22Rv1 (cell line): Measurements from ENCODE around the gene DNAJB12.
"Not testable (repeated sequence)": the region's sequence is repeated elsewhere in the genome, so short reads cannot be mapped to it uniquely, and the experiment has no call there.

Source experiments
- H3K27ac ChIP-seq: fragments of 450-650 bp; 2 replicates; pipeline ENCODE4 v1.5.1; 2017
- CTCF ChIP-seq: fragments of 450-650 bp; IDR thresholded peaks from 2 replicates; pipeline ENCODE4 v1.5.1; 2017; ENCODE audit warnings: mild to moderate bottlenecking
- ZFX ChIP-seq: fragments of 450-650 bp; IDR thresholded peaks from 2 replicates; pipeline ENCODE4 v1.6.1; 2017; ENCODE audit warnings: antibody characterized with exemption, borderline replicate concordance

The DNAJB12 gene

GRCh38 chr10:72311667-72312066, 43.1 kb downstream of the DNAJB12 start:
- no peak for TF ChIP-seq ZFX
- no peak for TF ChIP-seq CTCF
- no peak overlapping the region for H3K27ac ChIP-seq

GRCh38 chr10:72310636-72311035, 44.1 kb downstream of the DNAJB12 start:
- H3K27ac ChIP-seq, result no peak overlapping the region

GRCh38 chr10:72310241-72310633, 44.5 kb downstream of the DNAJB12 start:
- no peak overlapping the region for H3K27ac ChIP-seq

More at GRCh38 chr10:72310636-72311035, 44.1 kb downstream of the DNAJB12 start:
- TF ChIP-seq ZFX (no peak), CTCF (no peak)

GRCh38 chr10:72309290-72310240, 45.2 kb downstream of the DNAJB12 start:
- H3K27ac ChIP-seq, result no peak overlapping the region
- TF ChIP-seq CTCF, result no peak
- TF ChIP-seq ZFX, result no peak

More at GRCh38 chr10:72310241-72310633, 44.5 kb downstream of the DNAJB12 start:
- TF ChIP-seq CTCF (no peak), ZFX (no peak)

GRCh38 chr10:72308320-72308987, 46.3 kb downstream of the DNAJB12 start:
- TF ChIP-seq CTCF (no peak), ZFX (no peak)
- no peak overlapping the region for H3K27ac ChIP-seq

- not testable (repeated sequence) for H3K27ac ChIP-seq
Observed at GRCh38 chr10:72307711-72308110, 47.0 kb downstream of the DNAJB12 start.

- no peak for TF ChIP-seq ZFX
- no peak for TF ChIP-seq CTCF
- H3K27ac ChIP-seq, result no peak overlapping the region
Observed at GRCh38 chr10:72306215-72306760, 48.4 kb downstream of the DNAJB12 start.
